ENCODE data around the gene SLX4IP.

- TF ChIP-seq CTCF (IDR thresholded peaks at IDR 0.05) (no peak), POLR2A (IDR thresholded peaks at IDR 0.05) (no peak)
Observed at GRCh38 chr20:10673176-10673841, 238.2 kb downstream of the SLX4IP start.
